Hepatocyte (in vitro differentiated cells): ENCODE results near the gene HEATR5A.
"Not testable (repeated sequence)": the region's sequence is repeated elsewhere in the genome, so short reads cannot be mapped to it uniquely, and the experiment has no call there.

Source experiments
- CTCF ChIP-seq: fragments of 200-600 bp; sonication (generic); IDR thresholded peaks from 2 replicates; pipeline ENCODE4 v1.5.1; 2016; ENCODE audit warnings: antibody characterized with exemption, mild to moderate bottlenecking; ENCODE audit not compliant: poor library complexity
- EZH2 ChIP-seq: fragments of 200-600 bp; sonication (generic); IDR thresholded peaks from 2 replicates; pipeline ENCODE4 v1.6.1; 2016; ENCODE audit warnings: antibody characterized with exemption, mild to moderate bottlenecking, borderline replicate concordance

- not testable (repeated sequence) for TF ChIP-seq CTCF, EZH2
Observed at GRCh38 chr14:31242161-31242940, 178.0 kb downstream of the HEATR5A start.
